WTC11 (cell line): Measurements from ENCODE around the gene TEKTIP1. TPM values are rescaled to one million over a fixed set of nuclear protein-coding genes. Genes with fewer than 3 reads are reported as not detected.

ENCODE experiments used
- ATAC-seq: fragments of 200-7000 bp; cut with Tn5 transposase; 2 replicates; pipeline ENCODE4 v1.10.0; 2021; ENCODE audit warnings: mild to moderate bottlenecking, moderate library complexity
- CTCF ChIA-PET: fragments of 300-600 bp; sonication (Branson Sonifier 250); formaldehyde crosslinking; loops from one replicate; lab custom pipeline; 2021; ENCODE audit warnings: antibody characterized with exemption; lab: Charles Lee
- POLR2A ChIA-PET: fragments of 350-600 bp; sonication (Branson Sonifier 250); formaldehyde crosslinking; loops from one replicate; lab custom pipeline; 2021; ENCODE audit warnings: antibody characterized with exemption; lab: Charles Lee
- DNase-seq: peaks from one replicate; pipeline ENCODE4 v3.0.0; 2021; ENCODE audit warnings: low spot score
- H3K27ac Mint-ChIP-seq: 2 replicates; pipeline ENCODE4 v1.8.0; 2021; ENCODE audit warnings: mixed read lengths
- H3K27me3 Mint-ChIP-seq: 2 replicates; pipeline ENCODE4 v1.8.0; 2021; ENCODE audit warnings: low read depth, mild to moderate bottlenecking, moderate library complexity, mixed read lengths
- H3K36me3 Mint-ChIP-seq: 2 replicates; pipeline ENCODE4 v1.8.0; 2021; ENCODE audit warnings: mixed read lengths
- H3K4me1 Mint-ChIP-seq: 2 replicates; pipeline ENCODE4 v1.8.0; 2022; ENCODE audit warnings: mixed read lengths
- H3K4me3 Mint-ChIP-seq: 2 replicates; pipeline ENCODE4 v1.8.0; 2021; ENCODE audit warnings: mild to moderate bottlenecking, moderate library complexity, mixed read lengths
- H3K9me3 Mint-ChIP-seq: 2 replicates; pipeline ENCODE4 v1.8.0; 2021; ENCODE audit warnings: mixed read lengths
- AR ChIP-seq: fragments of 250-450 bp; sonication (Bioruptor Pico); IDR thresholded peaks from 2 replicates; pipeline ENCODE4 v1.9.0; 2021; ENCODE audit warnings: mild to moderate bottlenecking
- ESRRA ChIP-seq: sonication (generic); formaldehyde crosslinking; IDR thresholded peaks from 2 replicates; pipeline ENCODE4 v1.8.1; 2022; ENCODE audit warnings: mild to moderate bottlenecking, missing genetic modification reagents, borderline replicate concordance
- FOXP1 ChIP-seq: sonication (generic); formaldehyde crosslinking; IDR thresholded peaks from 2 replicates; pipeline ENCODE4 v1.8.0; 2022; ENCODE audit warnings: missing genetic modification reagents, mild to moderate bottlenecking, moderate library complexity, borderline replicate concordance
- IRF2 ChIP-seq: sonication (generic); formaldehyde crosslinking; IDR thresholded peaks from 2 replicates; pipeline ENCODE4 v1.8.0; 2022; ENCODE audit warnings: low read depth, missing genetic modification reagents, borderline replicate concordance
- JAZF1 ChIP-seq: fragments of 250-450 bp; sonication (Bioruptor Pico); IDR thresholded peaks from 2 replicates; pipeline ENCODE4 v1.9.0; 2021; ENCODE audit warnings: moderate library complexity, mild to moderate bottlenecking, inconsistent platforms
- MXD4 ChIP-seq: fragments of 250-450 bp; sonication (Bioruptor Pico); IDR thresholded peaks from 2 replicates; pipeline ENCODE4 v1.8.0; 2021; ENCODE audit warnings: mild to moderate bottlenecking, moderate library complexity, borderline replicate concordance
- NR2C2 ChIP-seq: sonication (generic); formaldehyde crosslinking; IDR thresholded peaks from 2 replicates; pipeline ENCODE4 v1.8.0; 2022; ENCODE audit warnings: mild to moderate bottlenecking, missing genetic modification reagents
- NR3C1 ChIP-seq: sonication (generic); formaldehyde crosslinking; conservative IDR thresholded peaks from 2 replicates; pipeline ENCODE4 v1.8.1; 2023; ENCODE audit warnings: low read depth, mild to moderate bottlenecking, missing genetic modification reagents
- PREB ChIP-seq: sonication (generic); formaldehyde crosslinking; IDR thresholded peaks from 2 replicates; pipeline ENCODE4 v1.8.1; 2022; ENCODE audit warnings: mild to moderate bottlenecking, missing genetic modification reagents, moderate library complexity, borderline replicate concordance
- PRRX2 ChIP-seq: fragments of 250-450 bp; sonication (Bioruptor Pico); IDR thresholded peaks from 2 replicates; pipeline ENCODE4 v1.8.0; 2021; ENCODE audit warnings: mild to moderate bottlenecking
- SP1 ChIP-seq: sonication (generic); formaldehyde crosslinking; conservative IDR thresholded peaks from 2 replicates; pipeline ENCODE4 v1.8.1; 2022; ENCODE audit warnings: missing genetic modification reagents
- TEAD1 ChIP-seq: sonication (generic); formaldehyde crosslinking; IDR thresholded peaks from 2 replicates; pipeline ENCODE4 v1.8.0; 2022; ENCODE audit warnings: mild to moderate bottlenecking, missing genetic modification reagents
- TEAD4 ChIP-seq: sonication (generic); formaldehyde crosslinking; IDR thresholded peaks from 2 replicates; pipeline ENCODE4 v1.8.0; 2022; ENCODE audit warnings: mild to moderate bottlenecking, missing genetic modification reagents
- TP53 ChIP-seq: sonication (generic); formaldehyde crosslinking; IDR thresholded peaks from 2 replicates; pipeline ENCODE4 v1.8.1; 2023; ENCODE audit warnings: mild to moderate bottlenecking, missing genetic modification reagents
- ZNF121 ChIP-seq: sonication (generic); formaldehyde crosslinking; IDR thresholded peaks from 2 replicates; pipeline ENCODE4 v1.8.0; 2023; ENCODE audit warnings: missing genetic modification reagents
- ZNF219 ChIP-seq: sonication (generic); formaldehyde crosslinking; IDR thresholded peaks from 2 replicates; pipeline ENCODE4 v1.8.0; 2023; ENCODE audit warnings: missing genetic modification reagents, mild to moderate bottlenecking, borderline replicate concordance
- ZNF317 ChIP-seq: sonication (generic); formaldehyde crosslinking; IDR thresholded peaks from 2 replicates; pipeline ENCODE4 v1.8.1; 2023; ENCODE audit warnings: low read depth, mild to moderate bottlenecking, moderate library complexity, missing genetic modification reagents, borderline replicate concordance
- ZNF396 ChIP-seq: fragments of 250-450 bp; sonication (Bioruptor Pico); IDR thresholded peaks from 2 replicates; pipeline ENCODE4 v1.8.0; 2021; ENCODE audit warnings: mild to moderate bottlenecking, moderate library complexity, borderline replicate concordance
- total RNA-seq: library from RNA; stranded (reverse); gene quantifications from 3 replicates; pipeline ENCODE4 v1.2.3, GENCODE V29; 2021
- TF ChIP-seq, protein P1 (sequence below): fragments of 200-600 bp; IDR thresholded peaks from 2 replicates; pipeline ENCODE4 v1.8.0; 2022; ENCODE audit warnings: antibody characterized with exemption
- TF ChIP-seq, protein P2 (sequence below): sonication (generic); formaldehyde crosslinking; IDR thresholded peaks from 2 replicates; pipeline ENCODE4 v1.8.1; 2023; ENCODE audit warnings: mild to moderate bottlenecking, missing genetic modification reagents, moderate library complexity

The TEKTIP1 gene
- total RNA-seq, 1 experiment from 2014 or later: 6.3 TPM

- no peak for ATAC-seq
- Mint-ChIP-seq H3K27ac (peak overlapping the region; percentile 76; the same call in 1 of the 2 replicates), H3K4me3 (no peak overlapping the region), H3K27me3 (no peaks in the 10 kb centered on the region), H3K36me3 (peaks cover 10% of the 10 kb centered on the region), H3K4me1 (peaks cover 16% of the 10 kb centered on the region), H3K9me3 (no peaks in the 10 kb centered on the region)
- no peak for DNase-seq
- CTCF ChIA-PET: interaction anchor here (1.1 kb wide), 1 partner anchor 21 kb away, joined by 3 read pairs; no protein-coding TSS in a partner anchor
- TF ChIP-seq ZNF396 (CRISPR knock-in tag) (no peak), SP1 (no peak), MXD4 (CRISPR knock-in tag) (no peak), AR (CRISPR knock-in tag) (no peak), FOXP1 (CRISPR knock-in tag) (no peak), TEAD1 (CRISPR knock-in tag) (no peak), IRF2 (CRISPR knock-in tag) (no peak), NR2C2 (CRISPR knock-in tag) (no peak), TEAD4 (CRISPR knock-in tag) (no peak), PRRX2 (no peak), ZNF121 (no peak), PREB (CRISPR knock-in tag) (no peak), NR3C1 (no peak), ZNF219 (no peak), ESRRA (CRISPR knock-in tag) (no peak), ZNF317 (CRISPR knock-in tag) (no peak), JAZF1 (CRISPR knock-in tag) (no peak), TP53 (CRISPR knock-in tag) (no peak)
- TF ChIP-seq, protein P1, sequence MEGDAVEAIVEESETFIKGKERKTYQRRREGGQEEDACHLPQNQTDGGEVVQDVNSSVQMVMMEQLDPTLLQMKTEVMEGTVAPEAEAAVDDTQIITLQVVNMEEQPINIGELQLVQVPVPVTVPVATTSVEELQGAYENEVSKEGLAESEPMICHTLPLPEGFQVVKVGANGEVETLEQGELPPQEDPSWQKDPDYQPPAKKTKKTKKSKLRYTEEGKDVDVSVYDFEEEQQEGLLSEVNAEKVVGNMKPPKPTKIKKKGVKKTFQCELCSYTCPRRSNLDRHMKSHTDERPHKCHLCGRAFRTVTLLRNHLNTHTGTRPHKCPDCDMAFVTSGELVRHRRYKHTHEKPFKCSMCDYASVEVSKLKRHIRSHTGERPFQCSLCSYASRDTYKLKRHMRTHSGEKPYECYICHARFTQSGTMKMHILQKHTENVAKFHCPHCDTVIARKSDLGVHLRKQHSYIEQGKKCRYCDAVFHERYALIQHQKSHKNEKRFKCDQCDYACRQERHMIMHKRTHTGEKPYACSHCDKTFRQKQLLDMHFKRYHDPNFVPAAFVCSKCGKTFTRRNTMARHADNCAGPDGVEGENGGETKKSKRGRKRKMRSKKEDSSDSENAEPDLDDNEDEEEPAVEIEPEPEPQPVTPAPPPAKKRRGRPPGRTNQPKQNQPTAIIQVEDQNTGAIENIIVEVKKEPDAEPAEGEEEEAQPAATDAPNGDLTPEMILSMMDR: no peak
- TF ChIP-seq, protein P2, sequence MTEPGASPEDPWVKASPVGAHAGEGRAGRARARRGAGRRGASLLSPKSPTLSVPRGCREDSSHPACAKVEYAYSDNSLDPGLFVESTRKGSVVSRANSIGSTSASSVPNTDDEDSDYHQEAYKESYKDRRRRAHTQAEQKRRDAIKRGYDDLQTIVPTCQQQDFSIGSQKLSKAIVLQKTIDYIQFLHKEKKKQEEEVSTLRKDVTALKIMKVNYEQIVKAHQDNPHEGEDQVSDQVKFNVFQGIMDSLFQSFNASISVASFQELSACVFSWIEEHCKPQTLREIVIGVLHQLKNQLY (CRISPR knock-in tag): no peak
- POLR2A ChIA-PET: no interaction called here
These were observed 14.7 kb upstream of the TEKTIP1 start for GRCh38 chr19:3524078-3524842.
